Measurements from ENCODE around the gene MORN2. TPM values are rescaled to one million over a fixed set of nuclear protein-coding genes. Genes with fewer than 3 reads are reported as not detected.

MORN2 gene
- total and polyA plus RNA-seq, 9 of the 15 experiments (the other 6 are each of a cell fraction or from before 2014, with no cell fraction given): 10.4 to 39.5 (median 20.8) TPM

- Histone ChIP-seq H3K27ac (ENCODE audit: extremely low read depth, low read depth, low read length) (no peak overlapping the region), H3K9me1 (ENCODE audit: control insufficient read depth, insufficient read depth, low read length) (no peaks in the 10 kb centered on the region), H3K36me3 (ENCODE audit: control insufficient read depth, insufficient read depth, low read length) (peaks cover 21% of the 10 kb centered on the region; the same call in 2 of the 3 replicates), H3K4me2 (ENCODE audit: insufficient read depth, low read length) (no peak overlapping the region), H2AFZ (ENCODE audit: low read depth, low read length) (no peak overlapping the region), H4K20me1 (replicated peaks; ENCODE audit: control insufficient read depth, insufficient read depth, low read length) (no peaks in the 10 kb centered on the region), H3K4me1 (replicated peaks in 1 of 2; ENCODE audit: control insufficient read depth in 2 of 2, insufficient read depth in 2 of 2, low read length in 2 of 2) (peaks cover 0 to 6% of the 10 kb centered on the region in 2 experiments; a peak in 2 of 5 replicates), H3K4me3 (no peak overlapping the region), H3K79me2 (ENCODE audit: control insufficient read depth, insufficient read depth, low read length) (no peaks in the 10 kb centered on the region), H3K27me3 (ENCODE audit: control insufficient read depth in 2 of 2, insufficient read depth in 2 of 2, low read length in 2 of 2) (no peaks in the 10 kb centered on the region), H3K9ac (ENCODE audit: insufficient read depth in 1 of 2, low read depth in 2 of 2, low read length in 2 of 2) (no peak overlapping the region), H3K9me3 (replicated peaks; ENCODE audit: control insufficient read depth, insufficient read depth, low read depth, low read length) (no peaks in the 10 kb centered on the region)
- ChIA-PET POLR2A (interaction anchor here (1.2 kb wide), 1 partner anchor 11 kb away, joined by 4 read pairs; no protein-coding TSS in a partner anchor), CTCF (ENCODE audit: low intra/inter-chr PET ratio) (no interaction called here)
- in situ Hi-C loops (cut with MboI): no loop called here
- intact Hi-C loops (cut with micrococcal nuclease): loop anchor here (5.0 kb wide), 1 partner anchor 102 kb away; no protein-coding TSS in a partner anchor
- FAIRE-seq (no peak), DNase-seq (ENCODE audit: extremely low read depth in 1 of 4, low spot score in 3 of 4) (no peak), ATAC-seq (no peak)
- BruUV-seq (replicated peaks): no TSS peak
- TF ChIP-seq SMARCA4 (IDR thresholded peaks at IDR 0.05): no peak
- TF ChIP-seq ZNF280A (IDR thresholded peaks at IDR 0.05; ENCODE audit: low read depth, partially characterized antibody): no peak
- no peak for TF ChIP-seq ZNF124 (CRISPR knock-in tag; IDR thresholded peaks at IDR 0.05)
- 85% methylated on average over 1 of the region's 1 CpG for WGBS (ENCODE audit: insufficient coverage, low coverage, missing lambda C conversion rate)
These were observed 45.8 kb upstream of the MORN2 start for GRCh38 chr2:38829971-38830370.

Measured in K562 (cell line).